Hepatocyte (in vitro differentiated cells): ENCODE data around the gene ASGR2.

ENCODE experiments used
- CTCF ChIP-seq: fragments of 200-600 bp; sonication (generic); IDR thresholded peaks from 2 replicates; pipeline ENCODE4 v1.5.1; 2016; ENCODE audit warnings: antibody characterized with exemption, mild to moderate bottlenecking; ENCODE audit not compliant: poor library complexity
- EZH2 ChIP-seq: fragments of 200-600 bp; sonication (generic); IDR thresholded peaks from 2 replicates; pipeline ENCODE4 v1.6.1; 2016; ENCODE audit warnings: antibody characterized with exemption, mild to moderate bottlenecking, borderline replicate concordance
- EZH2phosphoT487 ChIP-seq: fragments of 200-600 bp; sonication (generic); IDR thresholded peaks from one replicate; pipeline ENCODE4 v1.6.1; 2018; ENCODE audit warnings: antibody characterized with exemption, mild to moderate bottlenecking, low read depth, moderate library complexity; ENCODE audit not compliant: unreplicated experiment, severe bottlenecking

GRCh38 chr17:7067198-7067597, 47.4 kb downstream of the ASGR2 start:
- TF ChIP-seq CTCF (no peak), EZH2 (no peak), EZH2phosphoT487 (no peak)
